Spinal cord (tissue), 10 donors: Measurements from ENCODE around the gene NRIP2. TPM values are rescaled to one million over a fixed set of nuclear protein-coding genes. Genes with fewer than 3 reads are reported as not detected.
A peak's percentile ranks its signal among the peaks of the same experiment; 100 is the strongest.

Source experiments
- DNase-seq, 6 donors: peaks; one replicate each; pipeline versions ENCODE4 v3.0.0 to v3.0.0-alpha.2; 2013 to 2015; ENCODE audit warnings: low spot score in 6 of 6, low read depth in 4 of 6
- H3K27ac ChIP-seq: one replicate; pipeline ENCODE4 v1.5.1; 2013; ENCODE audit warnings: low read depth, low read length, control low read depth
- H3K27me3 ChIP-seq: one replicate; pipeline ENCODE4 v1.6.1; 2013; ENCODE audit warnings: low read length; ENCODE audit not compliant: control insufficient read depth, insufficient read depth
- H3K36me3 ChIP-seq: one replicate; pipeline ENCODE4 v1.6.1; 2013; ENCODE audit warnings: low read length; ENCODE audit not compliant: control insufficient read depth, insufficient read depth
- H3K4me1 ChIP-seq: one replicate; pipeline ENCODE4 v1.6.1; 2013; ENCODE audit warnings: low read length; ENCODE audit not compliant: control insufficient read depth, insufficient read depth
- H3K4me3 ChIP-seq: one replicate; pipeline ENCODE4 v1.5.1; 2013; ENCODE audit warnings: low read depth, low read length, control low read depth
- H3K9me3 ChIP-seq: one replicate; pipeline ENCODE4 v1.6.1; 2013; ENCODE audit warnings: low read length; ENCODE audit not compliant: control insufficient read depth, insufficient read depth
- WGBS: methylation state at CpG from one replicate; pipeline ENCODE4 v1.1.5; 2013; ENCODE audit warnings: missing lambda C conversion rate; ENCODE audit not compliant: insufficient coverage; 5-methylcytosine and 5-hydroxymethylcytosine counted together
- polyA plus RNA-seq, 2 donors: library from polyadenylated mRNA; unstranded; fragments of 120-200 nt; gene quantifications; one replicate each; pipeline ENCODE4 v1.2.1, GENCODE V29; 2013; ENCODE audit not compliant: insufficient read length in 2 of 2
- total RNA-seq, 2 donors: library from RNA; depleted of rRNA in 1 of 2; stranded (reverse); fragments of 120-200 nt in 1 of 2; fragments of >200 nt in 1 of 2; gene quantifications; one replicate each; pipeline versions ENCODE4 v1.2.3 to v1.2.4, GENCODE V29; 2013 to 2014
- donor health status: healthy.

The NRIP2 gene
- total and polyA plus RNA-seq, 4 donors = 1.9 to 8.2 (median 4.2) TPM

- Histone ChIP-seq H3K36me3 (peaks cover 55% of the 10 kb centered on the region), H3K27ac (no peak overlapping the region), H3K4me3 (no peak overlapping the region), H3K4me1 (peaks cover 15% of the 10 kb centered on the region), H3K9me3 (no peaks in the 10 kb centered on the region), H3K27me3 (no peaks in the 10 kb centered on the region)
- no peak for DNase-seq
- WGBS = 96% methylated on average over 3 of the region's 6 CpGs
Observed at GRCh38 chr12:2829275-2829674, 5.6 kb downstream of the NRIP2 start.

GRCh38 chr12:2826721-2827515 is 7.9 kb downstream of the NRIP2 start:
- Histone ChIP-seq H3K36me3 (peaks cover 78% of the 10 kb centered on the region), H3K27me3 (no peaks in the 10 kb centered on the region), H3K4me3 (no peak overlapping the region), H3K9me3 (no peaks in the 10 kb centered on the region), H3K4me1 (no peaks in the 10 kb centered on the region), H3K27ac (no peak overlapping the region)
- WGBS = 88% methylated on average over 9 of the region's 14 CpGs
- DNase-seq = no peak

GRCh38 chr12:2826036-2826435 is 8.8 kb downstream of the NRIP2 start:
- no peaks in the 10 kb centered on the region for H3K27me3 ChIP-seq
- H3K9me3 ChIP-seq = no peaks in the 10 kb centered on the region
- peaks cover 84% of the 10 kb centered on the region for H3K36me3 ChIP-seq
- DNase-seq = no peak
- WGBS = 86% methylated on average over 3 of the region's 3 CpGs
- H3K4me1 ChIP-seq = no peaks in the 10 kb centered on the region
- H3K4me3 ChIP-seq = no peak overlapping the region
- no peak overlapping the region for H3K27ac ChIP-seq

- no peak for DNase-seq
- H3K4me1 ChIP-seq = no peaks in the 10 kb centered on the region
- 32% methylated on average over 3 of the region's 4 CpGs for WGBS
- no peaks in the 10 kb centered on the region for H3K27me3 ChIP-seq
- H3K9me3 ChIP-seq = no peaks in the 10 kb centered on the region
- H3K36me3 ChIP-seq = peaks cover 87% of the 10 kb centered on the region
- no peak overlapping the region for H3K4me3 ChIP-seq
- no peak overlapping the region for H3K27ac ChIP-seq
Observed at GRCh38 chr12:2825132-2825531, 9.7 kb downstream of the NRIP2 start.

DNA sequence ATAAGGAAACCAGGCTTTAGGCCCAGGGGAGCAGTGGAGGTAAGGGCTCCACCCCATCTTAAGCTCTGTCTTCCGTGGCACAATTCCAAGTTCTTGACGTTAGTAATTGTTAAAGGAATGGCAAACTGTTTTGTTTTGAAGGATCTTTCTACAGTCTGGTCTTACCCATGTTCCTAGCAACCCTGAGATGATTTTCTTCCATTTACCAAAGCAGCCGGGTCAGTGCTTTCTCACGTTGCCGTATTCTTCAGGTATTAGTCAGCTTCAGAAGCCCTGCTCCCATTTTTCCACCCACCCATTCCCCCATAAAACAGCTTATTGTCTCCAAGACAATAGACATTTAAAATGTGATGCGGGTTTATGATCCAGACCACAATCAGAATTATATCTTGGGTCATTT is 10.3 kb downstream of the NRIP2 start:
- H3K27ac ChIP-seq = no peak overlapping the region
- H3K9me3 ChIP-seq = no peaks in the 10 kb centered on the region
- no peak for DNase-seq
- H3K27me3 ChIP-seq = no peaks in the 10 kb centered on the region
- no peak overlapping the region for H3K4me3 ChIP-seq
- 69% methylated on average over 4 of the region's 6 CpGs for WGBS
- no peaks in the 10 kb centered on the region for H3K4me1 ChIP-seq
- peaks cover 90% of the 10 kb centered on the region for H3K36me3 ChIP-seq

- no peak for DNase-seq
- no peaks in the 10 kb centered on the region for H3K9me3 ChIP-seq
- no peaks in the 10 kb centered on the region for H3K27me3 ChIP-seq
- WGBS = 93% methylated on average over 3 of the region's 7 CpGs
- H3K4me1 ChIP-seq = no peaks in the 10 kb centered on the region
- H3K4me3 ChIP-seq = no peak overlapping the region
- peaks cover 93% of the 10 kb centered on the region for H3K36me3 ChIP-seq
- no peak overlapping the region for H3K27ac ChIP-seq
Observed at GRCh38 chr12:2823483-2823882, 11.4 kb downstream of the NRIP2 start.

DNA sequence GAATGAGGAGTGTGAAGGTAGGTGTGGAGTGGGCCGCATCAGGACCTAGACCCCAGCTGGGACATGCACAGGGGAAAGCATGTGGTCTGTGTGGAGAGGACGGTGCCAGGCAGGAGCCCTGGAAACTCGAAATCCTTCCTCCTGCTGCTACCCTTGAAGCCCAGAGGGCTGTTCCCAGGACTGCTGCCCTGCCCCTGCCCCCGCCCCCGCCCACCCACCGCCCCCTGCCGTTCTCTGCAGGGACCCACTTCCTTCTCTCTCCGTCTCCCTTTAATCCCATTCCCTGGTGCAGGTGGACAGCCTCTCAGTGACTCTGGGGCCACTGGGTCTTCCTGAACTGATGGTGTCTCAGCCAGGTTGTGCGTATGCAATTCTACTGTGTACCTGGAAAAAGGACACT is 14.4 kb downstream of the NRIP2 start:
- Histone ChIP-seq H3K27ac (no peak overlapping the region), H3K4me3 (no peak overlapping the region), H3K36me3 (peaks cover 82% of the 10 kb centered on the region), H3K27me3 (no peaks in the 10 kb centered on the region), H3K9me3 (no peaks in the 10 kb centered on the region), H3K4me1 (no peaks in the 10 kb centered on the region)
- DNase-seq = no peak
- WGBS = 89% methylated on average over 6 of the region's 9 CpGs

DNA sequence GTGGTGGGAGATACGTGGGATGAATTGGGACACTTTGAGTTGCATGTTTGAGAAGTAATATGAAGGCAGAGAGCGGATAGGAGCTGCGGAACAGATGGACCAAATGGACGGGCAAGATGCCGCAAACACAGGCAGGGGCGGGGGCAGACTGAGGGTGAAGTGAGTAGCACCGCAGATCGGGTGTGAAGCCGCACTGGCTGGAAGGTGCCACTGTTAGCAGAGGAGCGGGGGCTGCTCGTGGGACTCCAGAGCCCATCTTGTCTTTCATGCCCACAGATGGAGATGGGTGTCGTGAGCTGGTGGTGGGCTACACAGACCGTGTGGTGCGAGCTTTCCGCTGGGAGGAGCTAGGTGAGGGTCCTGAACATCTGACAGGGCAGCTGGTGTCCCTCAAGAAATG is 15.0 kb downstream of the NRIP2 start:
- no peaks in the 10 kb centered on the region for H3K9me3 ChIP-seq
- H3K27ac ChIP-seq = no peak overlapping the region
- no peaks in the 10 kb centered on the region for H3K4me1 ChIP-seq
- peaks cover 76% of the 10 kb centered on the region for H3K36me3 ChIP-seq
- DNase-seq = no peak
- 97% methylated on average over 15 of the region's 15 CpGs for WGBS
- H3K4me3 ChIP-seq = no peak overlapping the region
- no peaks in the 10 kb centered on the region for H3K27me3 ChIP-seq

GRCh38 chr12:2813214-2814185 is 21.3 kb downstream of the NRIP2 start:
- Histone ChIP-seq H3K4me3 (peak overlapping the region; percentile 96), H3K4me1 (peaks cover 3% of the 10 kb centered on the region), H3K27me3 (no peaks in the 10 kb centered on the region), H3K27ac (peak overlapping the region; percentile 99), H3K36me3 (peaks cover 17% of the 10 kb centered on the region), H3K9me3 (no peaks in the 10 kb centered on the region)
- peak in 5 of 6 donors; percentile 41 to 93 (median 56) for DNase-seq
- 42% methylated on average over 2 of the region's 10 CpGs for WGBS
